Measurements from ENCODE around the gene LEKR1. TPM values are rescaled to one million over a fixed set of nuclear protein-coding genes. Genes with fewer than 3 reads are reported as not detected.

Gene LEKR1
- total RNA-seq, 2 donors from 2014 or later = 0.99 to 1.3 TPM

- no peaks in the 10 kb centered on the region for H3K9me3 ChIP-seq
- no peaks in the 10 kb centered on the region for H3K27me3 ChIP-seq
- no peak for DNase-seq
- no peak for TF ChIP-seq POLR2A (IDR thresholded peaks at IDR 0.05)
- ATAC-seq = no peak
- intact Hi-C loops (cut with DNase I) = no loop called here
- H3K36me3 ChIP-seq (replicated peaks in 1 of 2; ENCODE audit: insufficient read depth in 1 of 2, low read depth in 2 of 2) = no peaks in the 10 kb centered on the region
- H3K4me3 ChIP-seq = no peak overlapping the region
- no peak overlapping the region for H3K27ac ChIP-seq
- no peaks in the 10 kb centered on the region for H3K4me1 ChIP-seq
These were observed 34.7 kb downstream of the LEKR1 start for GRCh38 chr3:156860873-156861272.

- ATAC-seq = no peak
- Histone ChIP-seq H3K9me3 (no peaks in the 10 kb centered on the region), H3K4me3 (no peak overlapping the region), H3K27me3 (no peaks in the 10 kb centered on the region), H3K36me3 (replicated peaks in 1 of 2; ENCODE audit: insufficient read depth in 1 of 2, low read depth in 2 of 2) (no peaks in the 10 kb centered on the region), H3K4me1 (no peaks in the 10 kb centered on the region), H3K27ac (no peak overlapping the region)
- DNase-seq = no peak
- intact Hi-C loops (cut with DNase I) = no loop called here
- TF ChIP-seq, protein P1, sequence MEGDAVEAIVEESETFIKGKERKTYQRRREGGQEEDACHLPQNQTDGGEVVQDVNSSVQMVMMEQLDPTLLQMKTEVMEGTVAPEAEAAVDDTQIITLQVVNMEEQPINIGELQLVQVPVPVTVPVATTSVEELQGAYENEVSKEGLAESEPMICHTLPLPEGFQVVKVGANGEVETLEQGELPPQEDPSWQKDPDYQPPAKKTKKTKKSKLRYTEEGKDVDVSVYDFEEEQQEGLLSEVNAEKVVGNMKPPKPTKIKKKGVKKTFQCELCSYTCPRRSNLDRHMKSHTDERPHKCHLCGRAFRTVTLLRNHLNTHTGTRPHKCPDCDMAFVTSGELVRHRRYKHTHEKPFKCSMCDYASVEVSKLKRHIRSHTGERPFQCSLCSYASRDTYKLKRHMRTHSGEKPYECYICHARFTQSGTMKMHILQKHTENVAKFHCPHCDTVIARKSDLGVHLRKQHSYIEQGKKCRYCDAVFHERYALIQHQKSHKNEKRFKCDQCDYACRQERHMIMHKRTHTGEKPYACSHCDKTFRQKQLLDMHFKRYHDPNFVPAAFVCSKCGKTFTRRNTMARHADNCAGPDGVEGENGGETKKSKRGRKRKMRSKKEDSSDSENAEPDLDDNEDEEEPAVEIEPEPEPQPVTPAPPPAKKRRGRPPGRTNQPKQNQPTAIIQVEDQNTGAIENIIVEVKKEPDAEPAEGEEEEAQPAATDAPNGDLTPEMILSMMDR (IDR thresholded peaks at IDR 0.05) = no peak
- no peak for TF ChIP-seq POLR2A (IDR thresholded peaks at IDR 0.05)
- 83 to 89% methylated on average over 2 of the region's 2 CpGs for WGBS, 2 donors
These were observed 36.2 kb downstream of the LEKR1 start for GRCh38 chr3:156862338-156862737.

- no peaks in the 10 kb centered on the region for H3K4me1 ChIP-seq
- TF ChIP-seq POLR2A (IDR thresholded peaks at IDR 0.05) = no peak
- TF ChIP-seq, protein P1 (IDR thresholded peaks at IDR 0.05) = no peak
- no peak for ATAC-seq
- H3K9me3 ChIP-seq = no peaks in the 10 kb centered on the region
- H3K36me3 ChIP-seq (replicated peaks in 1 of 2; ENCODE audit: insufficient read depth in 1 of 2, low read depth in 2 of 2) = no peaks in the 10 kb centered on the region
- intact Hi-C loops (cut with DNase I) = no loop called here
- DNase-seq = no peak
- 52 to 77% methylated on average over 1 to 2 of the region's 2 CpGs for WGBS, 2 donors
- no peak overlapping the region for H3K27ac ChIP-seq
- no peak overlapping the region for H3K4me3 ChIP-seq
- H3K27me3 ChIP-seq = no peaks in the 10 kb centered on the region
These were observed 39.6 kb downstream of the LEKR1 start for GRCh38 chr3:156865732-156866131.

GRCh38 chr3:156867174-156867573 lies 41.0 kb downstream of the LEKR1 start:
- Histone ChIP-seq H3K36me3 (replicated peaks in 1 of 2; ENCODE audit: insufficient read depth in 1 of 2, low read depth in 2 of 2) (no peaks in the 10 kb centered on the region), H3K27ac (no peak overlapping the region), H3K4me3 (no peak overlapping the region), H3K9me3 (no peaks in the 10 kb centered on the region), H3K4me1 (no peaks in the 10 kb centered on the region), H3K27me3 (no peaks in the 10 kb centered on the region)
- TF ChIP-seq, protein P1 (IDR thresholded peaks at IDR 0.05) = no peak
- no peak for TF ChIP-seq POLR2A (IDR thresholded peaks at IDR 0.05)
- ATAC-seq (no peak), DNase-seq (no peak)
- 73 to 80% methylated on average over 1 of the region's 1 CpG for WGBS, 2 donors
- intact Hi-C loops (cut with DNase I) = no loop called here

GRCh38 chr3:156867920-156868319 lies 41.8 kb downstream of the LEKR1 start:
- 86 to 93% methylated on average over 3 of the region's 3 CpGs for WGBS, 2 donors
- DNase-seq (no peak), ATAC-seq (no peak)
- H3K36me3 ChIP-seq (replicated peaks in 1 of 2; ENCODE audit: insufficient read depth in 1 of 2, low read depth in 2 of 2) = no peaks in the 10 kb centered on the region
- no peaks in the 10 kb centered on the region for H3K9me3 ChIP-seq
- H3K27me3 ChIP-seq = no peaks in the 10 kb centered on the region
- TF ChIP-seq, protein P1 (IDR thresholded peaks at IDR 0.05) = no peak
- no peak for TF ChIP-seq POLR2A (IDR thresholded peaks at IDR 0.05)
- H3K4me1 ChIP-seq = no peaks in the 10 kb centered on the region
- H3K4me3 ChIP-seq = no peak overlapping the region
- H3K27ac ChIP-seq = no peak overlapping the region
- intact Hi-C loops (cut with DNase I) = no loop called here
